CD14-positive monocyte (primary cell): ENCODE data around the gene CABP7. TPM values are rescaled to one million over a fixed set of nuclear protein-coding genes. Genes with fewer than 3 reads are reported as not detected.

ENCODE experiments used
- DNase-seq, 3 donors: peaks; one replicate each; pipeline ENCODE4 v3.0.0-alpha.2; 2011 to 2022
- H2AFZ ChIP-seq: 2 replicates; pipeline ENCODE4 v1.6.0; 2012; ENCODE audit warnings: mild to moderate bottlenecking, low read depth, low read length, inconsistent platforms; ENCODE audit not compliant: insufficient read depth, poor library complexity, severe bottlenecking
- H3K27ac ChIP-seq, 2 donors: 1 replicate in 1 of 2; 2 replicates in 1 of 2; pipeline ENCODE4 v1.5.1; 2012 to 2013; ENCODE audit warnings: low read length in 2 of 2, control low read depth in 1 of 2, inconsistent platforms in 1 of 2, low read depth in 1 of 2, mild to moderate bottlenecking in 1 of 2
- H3K27me3 ChIP-seq, 2 donors: one replicate each; pipeline versions ENCODE4 v1.6.0 to v1.6.1; 2011 to 2013; ENCODE audit warnings: low read length in 2 of 2; ENCODE audit not compliant: control insufficient read depth in 2 of 2, insufficient read depth in 2 of 2
- H3K36me3 ChIP-seq, 2 donors: replicated peaks in 1 of 2; 1 replicate in 1 of 2; 2 replicates in 1 of 2; pipeline versions ENCODE4 v1.5.1 to v1.6.1; 2012 to 2013; ENCODE audit warnings: low read length in 2 of 2, control low read depth in 1 of 2, inconsistent platforms in 1 of 2, mild to moderate bottlenecking in 1 of 2; ENCODE audit not compliant: insufficient read depth in 2 of 2, control insufficient read depth in 1 of 2
- H3K4me1 ChIP-seq, 2 donors: 1 replicate in 1 of 2; 2 replicates in 1 of 2; pipeline versions ENCODE4 v1.5.1 to v1.6.1; 2012 to 2013; ENCODE audit warnings: low read length in 2 of 2, control low read depth in 1 of 2, inconsistent platforms in 1 of 2, mild to moderate bottlenecking in 1 of 2, moderate library complexity in 1 of 2; ENCODE audit not compliant: insufficient read depth in 2 of 2, control insufficient read depth in 1 of 2
- H3K4me2 ChIP-seq: replicated peaks from 2 replicates; pipeline ENCODE3; 2012; ENCODE audit warnings: low read length, moderate library complexity, mild to moderate bottlenecking; ENCODE audit not compliant: poor library complexity, severe bottlenecking; ENCODE audit errors: extremely low read depth
- H3K4me3 ChIP-seq, 3 experiments: fragments of 200-600 bp in 1 of 3; sonication (generic) in 1 of 3; replicated peaks in 1 of 3; 1 replicate in 2 of 3; 2 replicates in 1 of 3; pipeline ENCODE4 v1.5.1; 2011 to 2013; ENCODE audit warnings: low read length in 3 of 3, mild to moderate bottlenecking in 3 of 3, control low read depth in 2 of 3, low read depth in 2 of 3, inconsistent platforms in 1 of 3, moderate library complexity in 1 of 3
- H3K79me2 ChIP-seq: 2 replicates; pipeline ENCODE4 v1.6.0; 2012; ENCODE audit warnings: mild to moderate bottlenecking, control low read depth, inconsistent platforms, low read length, moderate library complexity; ENCODE audit not compliant: insufficient read depth
- H3K9ac ChIP-seq: 2 replicates; pipeline ENCODE4 v1.6.0; 2017; ENCODE audit warnings: low read length, mild to moderate bottlenecking; ENCODE audit not compliant: insufficient read depth, poor library complexity, severe bottlenecking
- H3K9me3 ChIP-seq, 2 donors: replicated peaks in 1 of 2; 1 replicate in 1 of 2; 2 replicates in 1 of 2; pipeline versions ENCODE4 v1.5.1 to v1.6.1; 2012 to 2013; ENCODE audit warnings: low read length in 2 of 2, control low read depth in 1 of 2; ENCODE audit not compliant: control insufficient read depth in 1 of 2, insufficient read depth in 1 of 2
- H4K20me1 ChIP-seq: 2 replicates; pipeline ENCODE4 v1.6.0; 2012; ENCODE audit warnings: mild to moderate bottlenecking, low read length, control low read depth, moderate library complexity; ENCODE audit not compliant: insufficient read depth
- H3K27ac Mint-ChIP-seq, 7 donors: one replicate each; pipeline ENCODE4 v1.8.0; 2020; ENCODE audit warnings: mild to moderate bottlenecking in 7 of 7, mixed read lengths in 7 of 7, moderate library complexity in 6 of 7, inconsistent platforms in 2 of 7
- H3K27me3 Mint-ChIP-seq, 3 donors: one replicate each; pipeline ENCODE4 v1.8.0; 2021 to 2022; ENCODE audit warnings: low read depth in 3 of 3, mild to moderate bottlenecking in 3 of 3, mixed read lengths in 3 of 3, moderate library complexity in 3 of 3, inconsistent platforms in 1 of 3
- H3K36me3 Mint-ChIP-seq, 2 donors: one replicate each; pipeline ENCODE4 v1.8.0; 2020; ENCODE audit warnings: mixed read lengths in 2 of 2, inconsistent platforms in 1 of 2, mild to moderate bottlenecking in 1 of 2
- H3K4me1 Mint-ChIP-seq: one replicate; pipeline ENCODE4 v1.8.0; 2020; ENCODE audit warnings: mild to moderate bottlenecking, mixed read lengths
- H3K4me3 Mint-ChIP-seq, 2 donors: one replicate each; pipeline ENCODE4 v1.8.0; 2020; ENCODE audit warnings: mild to moderate bottlenecking in 2 of 2, mixed read lengths in 2 of 2, moderate library complexity in 1 of 2
- H3K9me3 Mint-ChIP-seq, 7 donors: one replicate each; pipeline ENCODE4 v1.8.0; 2020 to 2022; ENCODE audit warnings: mixed read lengths in 7 of 7, mild to moderate bottlenecking in 6 of 7, moderate library complexity in 6 of 7, inconsistent platforms in 2 of 7
- CTCF ChIP-seq: fragments of 200-600 bp; IDR thresholded peaks from one replicate; pipeline ENCODE4 v1.8.0; 2022; ENCODE audit warnings: antibody characterized with exemption, mild to moderate bottlenecking
- WGBS: methylation state at CpG from one replicate; pipeline ENCODE4 v1.1.5; 2013; ENCODE audit warnings: missing lambda C conversion rate; ENCODE audit not compliant: insufficient coverage; 5-methylcytosine and 5-hydroxymethylcytosine counted together
- intact Hi-C, 2 donors: fragments of 100-400 bp; cut with micrococcal nuclease; formaldehyde crosslinking; loops; one replicate each; pipeline versions ENCODE4 v1.15.0 to v1.15.1; 2023
- polyA plus RNA-seq, 3 donors: library from polyadenylated mRNA; depleted of rRNA in 1 of 3; unstranded in 2 of 3; stranded (reverse) in 1 of 3; fragments of 300-500 nt in 2 of 3; fragments of >200 nt in 1 of 3; fragmentation: Illumina TruSeq in 2 of 3; gene quantifications; 1 replicate in 2 of 3; 2 replicates in 1 of 3; pipeline ENCODE4 v1.2.3, GENCODE V29; 2012 to 2021

Gene CABP7
- polyA plus RNA-seq, 3 donors: 0.11 to 0.14 TPM; not detected in 1

GRCh38 chr22:29693161-29693560, 26.6 kb upstream of the CABP7 start:
- H3K9me3 Mint-ChIP-seq: peaks cover 0 to 1% (median 0%) of the 10 kb centered on the region in 7 donors
- peaks cover 70 to 80% of the 10 kb centered on the region in 2 donors for H3K36me3 Mint-ChIP-seq
- DNase-seq: no peak
- H3K27ac Mint-ChIP-seq: peak overlapping the region in 2 of 7 donors; percentile 53 to 61
- no peaks in the 10 kb centered on the region for H3K27me3 ChIP-seq
- no peak for TF ChIP-seq CTCF
- intact Hi-C loops: no loop called here
- H3K9me3 ChIP-seq: no peaks in the 10 kb centered on the region
- H3K9ac ChIP-seq: no peak overlapping the region
- WGBS: 100% methylated on average over 4 of the region's 8 CpGs
- H3K4me3 ChIP-seq: no peak overlapping the region
- H2AFZ ChIP-seq: no peak overlapping the region
- no peaks in the 10 kb centered on the region for H3K4me1 ChIP-seq
- no peak overlapping the region for H3K27ac ChIP-seq
- no peaks in the 10 kb centered on the region for H3K4me1 Mint-ChIP-seq
- H3K4me3 Mint-ChIP-seq: no peak overlapping the region
- H3K4me2 ChIP-seq: no peak overlapping the region
- peaks cover 66 to 84% of the 10 kb centered on the region in 2 donors for H3K36me3 ChIP-seq
- peaks cover 0 to 3% (median 1%) of the 10 kb centered on the region in 3 donors for H3K27me3 Mint-ChIP-seq
- H3K79me2 ChIP-seq: no peaks in the 10 kb centered on the region
- H4K20me1 ChIP-seq: no peaks in the 10 kb centered on the region

- 100% methylated on average over 1 of the region's 9 CpGs for WGBS
- Histone ChIP-seq H3K27me3 (no peaks in the 10 kb centered on the region), H4K20me1 (no peaks in the 10 kb centered on the region), H3K9me3 (no peaks in the 10 kb centered on the region), H3K79me2 (no peaks in the 10 kb centered on the region), H3K9ac (no peak overlapping the region), H3K36me3 (peaks cover 62 to 78% of the 10 kb centered on the region in 2 donors), H3K4me3 (no peak overlapping the region), H3K27ac (no peak overlapping the region), H3K4me1 (no peaks in the 10 kb centered on the region), H2AFZ (no peak overlapping the region), H3K4me2 (no peak overlapping the region)
- Mint-ChIP-seq H3K9me3 (peaks cover 0 to 1% (median 0%) of the 10 kb centered on the region in 7 donors), H3K27me3 (peaks cover 0 to 3% (median 1%) of the 10 kb centered on the region in 3 donors), H3K4me3 (no peak overlapping the region), H3K4me1 (no peaks in the 10 kb centered on the region), H3K36me3 (peaks cover 67 to 78% of the 10 kb centered on the region in 2 donors), H3K27ac (peak overlapping the region in 1 of 7 donors; percentile 38)
- TF ChIP-seq CTCF: no peak
- no peak for DNase-seq
- intact Hi-C loops: no loop called here
Observed at GRCh38 chr22:29693671-29694070, 26.1 kb upstream of the CABP7 start.
